Mesenteric fat pad (tissue), 1 donor: ENCODE data around the gene MDFI. TPM values are rescaled to one million over a fixed set of nuclear protein-coding genes. Genes with fewer than 3 reads are reported as not detected.
"Not testable (repeated sequence)": the region's sequence is repeated elsewhere in the genome, so short reads cannot be mapped to it uniquely, and the experiment has no call there.

Source experiments
- DNase-seq: peaks from one replicate; pipeline ENCODE4 v3.0.0-alpha.2; 2020; ENCODE audit warnings: low spot score
- total RNA-seq: library from RNA; stranded (reverse); fragmentation: NEBNext Ultra II Directional; extraction: Animal tissue kit (Norgen Biotek cat#: 25700); gene quantifications from one replicate; pipeline ENCODE4 v1.2.1, GENCODE V29; 2021
- donor health status: DM: yes; HTN: yes; CAD: no.

Gene MDFI
- total RNA-seq, 1 donor from 2014 or later = 21.7 TPM

DNA sequence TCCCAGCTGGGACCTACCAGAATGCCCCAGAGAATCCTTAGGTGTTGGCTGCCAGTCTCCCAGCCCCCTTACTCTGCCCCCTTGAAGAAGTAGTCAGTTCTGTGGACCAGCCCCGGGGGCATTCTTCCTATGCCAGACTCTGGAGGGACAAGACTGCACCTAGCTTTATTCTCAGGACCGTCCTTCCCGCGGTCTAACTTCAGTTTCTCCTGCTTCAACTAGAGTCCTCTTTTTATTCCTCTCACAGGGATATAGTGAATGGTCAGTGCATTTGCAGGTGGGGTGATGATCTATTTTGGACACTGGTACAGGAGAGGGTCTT, 35.9 kb upstream of the MDFI start:
- no peak for DNase-seq

DNA sequence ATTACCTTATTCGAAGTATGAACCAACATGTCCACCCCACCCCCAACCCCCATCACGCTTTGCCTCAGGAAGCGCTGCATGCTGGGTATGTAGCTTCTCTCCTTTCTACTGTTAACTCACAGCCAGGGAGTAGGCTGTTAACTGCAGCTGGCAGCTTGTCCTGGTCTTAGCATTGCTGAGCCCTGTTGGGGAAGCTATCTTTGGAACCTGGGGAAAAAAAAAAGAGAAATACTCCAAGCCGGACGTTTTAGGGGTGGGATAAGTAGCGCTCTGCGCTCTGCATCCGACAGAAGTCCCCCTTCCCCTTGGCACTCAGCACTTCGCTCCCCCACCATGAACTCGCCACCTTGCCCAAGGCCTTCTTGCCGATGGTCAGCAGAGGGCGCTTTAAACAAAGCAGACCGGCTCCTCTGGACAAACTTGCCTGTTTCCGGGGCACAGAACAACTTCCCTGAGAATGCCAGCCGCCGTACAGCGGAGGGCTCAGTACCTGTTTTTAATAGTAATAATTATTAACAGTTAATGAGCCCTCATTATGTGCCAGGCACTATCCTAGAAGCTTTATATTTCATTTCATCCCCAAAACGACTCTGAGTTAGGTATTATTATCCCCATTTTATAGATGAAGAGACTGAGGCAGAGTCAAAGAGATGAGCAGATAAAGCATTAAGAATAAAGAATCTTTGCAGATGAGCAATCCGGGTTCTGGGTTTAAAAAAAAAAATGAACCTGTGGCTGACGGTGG, 35.2 kb upstream of the MDFI start:
- no peak for DNase-seq

DNA sequence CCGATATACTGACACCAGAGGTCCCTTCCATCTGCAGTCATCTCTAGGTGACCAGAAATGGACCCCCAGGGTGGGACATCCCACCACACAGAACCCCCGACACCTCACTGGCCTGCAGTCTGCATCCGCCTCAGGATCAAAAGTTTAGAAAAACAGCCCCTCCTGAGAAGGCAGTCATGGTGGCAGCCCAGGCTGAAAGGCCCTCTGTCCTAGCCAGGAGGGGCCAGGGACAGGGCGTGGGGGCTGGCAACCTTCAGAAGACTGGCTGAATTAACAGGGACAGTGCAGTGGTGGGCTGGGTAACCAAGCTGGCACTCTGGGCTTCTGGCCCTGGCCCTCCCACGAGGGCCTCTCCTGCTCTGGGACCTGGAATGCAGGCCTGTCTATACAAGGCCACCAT, 34.3 kb upstream of the MDFI start:
- DNase-seq = no peak

DNA sequence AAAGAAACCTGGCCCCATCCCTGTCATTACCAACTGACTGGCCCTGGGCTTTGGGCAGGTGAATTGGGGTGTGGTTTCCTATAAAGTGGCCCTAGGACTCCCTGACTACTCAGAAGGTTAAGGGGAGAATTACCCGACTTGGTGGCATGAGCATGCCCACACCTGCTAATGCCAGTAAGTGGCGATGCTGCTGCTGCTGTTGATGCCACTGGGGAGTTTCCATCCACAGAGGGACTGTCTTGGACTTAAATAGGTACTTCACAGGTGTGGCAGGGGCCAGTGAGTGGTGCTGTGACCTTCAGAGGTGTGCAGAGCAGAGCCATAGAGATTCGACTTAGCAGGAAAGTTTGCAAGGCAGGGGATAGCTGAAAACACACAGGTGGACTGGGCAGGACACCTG, 32.6 kb upstream of the MDFI start:
- no peak for DNase-seq

DNA sequence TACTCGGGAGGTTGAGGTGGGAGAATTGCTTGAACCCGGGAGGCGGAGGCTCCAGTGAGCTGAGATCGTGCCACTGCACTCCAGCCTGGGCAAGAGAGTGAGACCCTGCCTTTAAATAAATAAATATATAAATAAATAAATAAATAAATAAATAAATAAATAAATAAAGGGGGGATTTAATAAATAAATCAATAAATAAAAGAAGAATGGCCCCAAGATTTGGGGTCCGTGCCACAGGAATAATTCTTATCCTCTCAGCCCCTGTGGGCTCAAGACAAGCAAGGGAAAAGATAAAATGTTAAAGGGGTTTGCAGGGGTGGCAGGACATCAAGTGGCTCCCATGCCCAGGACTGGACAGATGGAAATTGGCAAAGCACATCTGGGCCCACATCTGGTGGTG, 31.2 kb upstream of the MDFI start:
- DNase-seq = no peak

DNA sequence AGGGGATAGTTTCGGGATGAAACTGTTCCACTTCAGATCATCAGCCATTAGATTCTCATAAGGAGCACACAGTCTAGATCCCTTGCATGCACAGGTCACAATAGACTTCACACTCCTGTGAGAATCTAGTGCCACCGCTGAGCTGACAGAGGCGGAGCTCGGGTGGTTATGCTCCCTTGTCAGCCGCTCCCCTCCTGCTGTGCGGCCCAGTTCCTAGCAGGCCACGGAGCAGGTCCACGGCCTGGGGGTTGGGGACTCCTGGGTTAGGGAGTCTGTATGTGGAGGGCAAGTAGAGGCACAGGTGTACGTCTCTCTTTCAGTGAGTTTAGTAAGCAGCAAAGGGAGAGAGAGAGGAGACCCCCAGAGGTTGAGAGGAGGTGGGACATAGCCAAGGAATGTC, 30.5 kb upstream of the MDFI start:
- DNase-seq = no peak

DNA sequence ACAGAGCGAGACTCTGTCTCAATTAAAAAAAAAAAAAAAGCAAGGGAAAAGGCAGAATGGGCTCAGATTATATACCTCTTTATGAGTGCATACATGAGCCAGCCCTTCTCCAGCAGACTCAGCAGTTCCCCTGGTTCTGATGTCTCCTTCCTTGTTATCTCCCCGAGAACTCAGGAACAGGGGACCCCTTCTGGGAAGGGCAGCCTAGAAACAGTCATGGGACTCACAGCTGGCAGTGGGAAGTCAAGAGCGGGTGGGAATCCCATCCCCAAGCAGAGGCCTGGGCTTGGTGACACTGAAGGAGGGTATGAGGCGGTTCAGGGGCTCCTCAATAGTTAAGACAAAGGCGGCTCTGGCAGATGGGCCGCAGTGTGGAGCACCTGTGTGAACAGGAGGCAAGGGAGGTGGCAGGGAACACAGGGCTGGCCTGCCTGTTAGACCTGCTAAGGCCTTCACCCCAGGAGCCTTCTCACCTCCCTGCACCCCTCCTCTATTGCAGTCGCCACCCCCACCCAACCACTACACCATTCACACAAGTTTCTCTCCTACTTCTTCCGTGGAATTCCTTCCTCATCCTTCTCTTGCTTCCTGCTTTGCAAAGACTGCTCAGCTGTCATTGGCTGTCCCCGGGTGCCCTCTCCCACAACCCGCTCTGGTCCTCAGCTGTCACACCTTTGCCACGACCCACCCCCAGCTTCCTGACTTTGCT, 29.7 kb upstream of the MDFI start:
- DNase-seq = no peak

DNA sequence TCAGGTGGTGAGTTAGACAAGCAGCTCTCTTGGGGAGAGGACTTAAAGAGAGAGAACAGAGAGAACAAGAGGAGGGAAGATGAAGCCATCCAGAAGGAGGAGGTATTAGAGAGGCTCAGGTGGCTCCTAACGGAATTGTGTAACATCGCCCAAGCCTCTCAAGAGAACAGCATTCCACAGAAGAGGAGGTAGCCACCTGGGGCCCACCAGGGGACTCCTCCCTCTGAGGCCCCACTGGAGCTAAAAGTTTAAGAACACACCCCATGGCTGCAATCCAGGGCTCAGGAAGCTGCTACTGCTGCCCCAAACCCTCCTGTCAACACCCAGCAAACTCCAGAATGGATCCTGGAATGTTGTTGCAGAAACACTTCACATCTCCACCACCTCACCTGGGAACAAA, 23.6 kb upstream of the MDFI start:
- no peak for DNase-seq

DNA sequence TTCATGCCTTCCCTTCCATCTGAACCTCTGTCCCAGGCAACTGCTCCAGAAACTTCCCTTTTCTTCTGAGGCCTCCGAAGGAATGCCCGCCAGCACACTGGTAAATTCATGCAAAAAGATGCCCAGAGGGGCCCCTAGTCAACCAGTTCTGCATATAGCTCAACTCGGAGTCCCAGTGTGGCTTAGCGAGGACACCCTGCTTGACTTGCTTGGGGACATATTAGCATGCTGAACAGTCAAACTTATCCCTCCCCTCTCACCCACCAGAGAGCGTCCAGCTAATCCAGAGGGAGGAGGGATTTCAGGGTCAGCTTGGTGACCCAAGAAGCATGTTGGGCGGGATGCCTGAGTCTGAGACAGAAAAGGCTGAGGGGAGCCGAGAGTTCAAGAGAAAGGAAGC, 23.0 kb upstream of the MDFI start:
- DNase-seq = no peak

DNA sequence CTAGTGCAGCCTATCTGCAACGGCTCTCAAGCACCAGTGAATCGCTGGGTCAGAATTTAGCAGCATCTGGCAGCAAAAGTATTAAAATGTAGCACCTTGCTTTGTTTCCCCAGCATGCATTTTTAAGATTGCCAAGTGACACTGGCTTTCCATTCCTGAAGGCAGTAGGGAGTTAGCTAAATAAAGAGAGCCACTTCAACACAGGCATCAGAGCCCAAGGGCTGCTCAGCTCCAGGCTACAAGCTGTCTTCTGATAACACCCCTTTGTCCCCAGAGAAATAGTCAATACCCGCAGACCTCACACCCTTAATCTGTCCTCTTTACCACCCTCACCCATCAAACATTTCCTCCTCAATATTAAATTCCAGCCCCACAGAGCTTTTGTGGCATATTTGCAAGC, 19.7 kb upstream of the MDFI start:
- no peak for DNase-seq

DNA sequence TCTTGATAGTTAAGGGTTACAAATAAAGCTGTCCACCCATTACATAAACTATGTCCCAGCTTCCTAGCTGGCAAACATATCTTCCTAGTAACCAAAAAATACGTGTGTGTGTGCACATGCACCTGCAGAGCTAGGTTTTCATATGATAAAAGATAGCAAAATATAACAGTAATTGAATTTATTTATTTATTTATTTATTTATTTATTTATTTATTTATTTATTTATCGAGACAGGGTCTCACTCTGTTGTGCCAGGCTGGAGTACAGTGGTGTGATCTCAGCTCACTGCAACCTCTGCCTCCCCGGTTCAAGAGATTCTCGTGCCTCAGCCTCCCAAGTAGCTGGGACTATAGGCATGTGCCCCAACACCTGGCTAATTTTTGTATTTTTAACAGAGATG, 19.1 kb upstream of the MDFI start:
- DNase-seq = not testable (repeated sequence)

DNA sequence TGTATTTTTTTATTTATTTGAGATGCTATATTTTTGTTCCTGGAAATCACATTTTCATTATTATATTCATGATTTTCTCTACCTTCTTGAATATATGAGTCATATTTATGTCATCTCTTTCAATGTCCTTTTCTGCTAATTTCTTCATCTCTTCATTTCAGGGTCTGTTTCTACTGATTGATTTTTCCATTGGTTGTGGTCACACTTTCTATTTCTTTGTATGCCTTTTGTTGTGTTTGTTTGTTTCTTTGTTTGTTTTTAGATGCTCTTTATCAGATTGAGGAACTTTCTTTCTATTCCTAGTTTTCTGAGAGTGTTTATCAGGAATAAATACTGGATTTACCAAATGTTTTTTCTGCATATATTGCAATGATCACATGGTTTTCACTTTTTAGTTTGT, 16.9 kb upstream of the MDFI start:
- DNase-seq = no peak

DNA sequence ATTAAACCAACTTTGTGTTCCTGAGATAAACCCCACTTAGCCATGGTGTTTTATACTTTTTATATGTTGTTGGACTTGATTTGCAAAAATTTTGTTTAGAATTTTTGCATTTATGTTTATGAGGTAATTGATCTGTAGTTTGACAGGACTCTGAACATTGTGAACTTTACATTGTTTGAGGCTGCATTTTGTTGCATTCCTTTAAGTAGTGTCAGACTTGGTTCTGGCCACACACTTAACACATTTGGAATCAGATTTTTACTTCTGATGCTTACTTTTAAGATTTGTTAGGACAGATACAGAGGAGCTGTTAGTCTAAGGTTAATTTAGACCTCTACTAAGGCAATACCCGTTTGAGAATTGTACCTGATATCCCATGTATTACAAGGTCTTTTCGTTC, 16.5 kb upstream of the MDFI start:
- no peak for DNase-seq

DNA sequence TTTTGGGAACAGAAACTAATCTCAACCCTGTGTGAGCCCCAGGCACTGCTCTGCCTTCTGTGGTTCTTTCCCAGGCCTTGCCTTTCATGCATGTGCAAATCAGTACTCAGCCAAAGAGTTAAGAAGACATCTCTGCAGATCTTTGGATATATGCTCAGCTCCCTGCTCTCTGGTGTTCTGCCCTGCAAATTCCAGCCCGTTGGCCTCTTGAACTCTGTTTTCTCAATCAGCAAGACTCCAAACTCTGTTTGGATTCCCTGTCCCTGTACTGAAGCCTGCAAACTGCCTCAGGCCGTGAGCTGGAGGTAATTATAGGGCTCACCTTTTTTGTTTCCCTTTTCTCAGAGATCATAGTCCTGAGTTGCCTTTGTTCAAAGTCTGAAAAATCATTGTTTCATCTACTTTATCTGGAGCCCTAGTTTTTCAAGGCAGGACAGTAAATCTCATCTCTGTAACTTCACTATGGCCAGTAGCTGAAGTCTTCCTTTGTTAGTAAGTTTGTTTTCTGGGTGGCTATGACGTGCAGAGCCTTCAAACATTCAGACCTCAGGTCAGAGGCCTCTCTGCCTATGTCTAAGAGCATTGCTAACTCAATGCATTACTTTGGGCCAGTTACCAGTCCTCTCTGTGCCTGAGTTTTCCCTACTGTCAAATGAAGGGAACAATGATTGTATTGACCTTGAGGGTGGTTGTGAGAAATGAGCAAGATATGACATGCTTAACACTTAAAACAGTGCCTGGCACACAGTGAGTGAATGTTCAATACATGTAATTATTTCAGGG, 15.9 kb upstream of the MDFI start:
- DNase-seq = no peak

DNA sequence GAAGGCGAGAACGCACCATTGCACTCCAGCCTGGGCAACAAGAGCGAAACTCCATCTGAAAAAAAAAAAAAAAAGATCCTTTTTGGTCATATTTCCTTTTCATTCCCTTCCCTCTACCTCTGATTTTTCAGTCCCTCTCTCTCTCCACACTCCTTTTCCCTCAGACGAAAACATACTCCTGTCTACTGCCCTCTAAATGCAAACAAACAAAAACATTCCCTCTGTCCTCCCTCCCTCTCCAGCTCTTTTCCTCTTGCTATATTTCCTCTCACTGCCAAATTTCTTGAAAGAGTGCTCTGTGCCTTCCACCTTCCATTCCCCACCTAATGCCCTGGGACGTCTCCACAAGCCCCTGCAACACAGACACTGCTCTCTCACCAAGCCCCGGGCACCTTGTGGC, 14.9 kb upstream of the MDFI start:
- DNase-seq = no peak

DNA sequence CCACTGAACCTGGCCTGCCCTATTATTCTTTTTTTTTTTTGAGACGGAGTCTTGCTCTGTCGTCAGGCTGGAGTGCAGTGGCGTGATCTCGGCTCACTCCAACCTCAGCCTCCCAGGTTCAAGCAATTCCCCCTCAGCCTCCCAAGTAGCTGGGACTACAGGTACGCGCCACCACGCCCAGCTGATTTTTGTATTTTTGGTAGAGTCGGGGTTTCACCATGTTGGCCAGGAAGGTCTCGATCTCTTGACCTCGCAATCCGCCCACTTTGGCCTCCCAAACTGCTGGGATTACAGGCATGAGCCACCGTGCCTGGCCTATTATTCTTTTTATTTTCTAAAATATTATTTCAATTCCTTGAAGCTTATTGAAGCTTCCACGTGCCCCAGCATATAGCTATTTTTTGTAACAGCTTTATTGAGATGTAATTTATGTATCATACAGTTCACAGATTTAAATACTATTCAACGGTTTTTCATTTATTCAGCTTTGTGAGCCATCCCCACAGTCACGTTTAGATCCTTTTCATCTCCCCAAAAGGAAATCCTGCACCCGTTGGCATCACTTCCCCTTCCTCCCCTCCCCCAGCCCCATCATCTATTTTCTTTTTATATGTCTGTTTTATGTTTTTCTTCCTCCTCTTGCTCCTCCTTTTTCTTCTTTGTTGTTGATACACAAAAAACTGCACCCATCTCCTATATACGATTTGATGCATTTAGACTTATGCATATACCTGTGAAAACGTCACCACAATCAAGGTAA, 13.5 kb upstream of the MDFI start:
- DNase-seq = no peak

DNA sequence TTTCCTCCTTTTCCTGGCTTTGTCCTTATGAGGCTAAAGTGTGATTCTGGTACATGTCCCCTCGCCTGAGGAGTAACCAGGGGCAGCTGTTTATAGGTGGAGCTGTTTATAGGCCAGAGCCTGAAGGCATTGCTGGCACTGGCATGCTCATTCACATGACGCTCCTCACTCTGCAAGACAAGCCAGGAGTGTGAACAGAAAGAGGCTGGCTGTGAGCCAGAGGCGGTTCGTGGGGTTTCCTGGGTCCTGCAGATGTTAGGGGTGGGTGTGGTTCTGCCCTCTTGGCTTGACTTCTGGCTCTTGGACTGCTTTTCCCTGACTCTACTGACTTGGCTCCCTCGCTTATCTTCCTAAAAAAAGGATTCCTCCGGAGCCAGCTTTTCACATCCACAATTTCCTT, 12.8 kb upstream of the MDFI start:
- DNase-seq = no peak

DNA sequence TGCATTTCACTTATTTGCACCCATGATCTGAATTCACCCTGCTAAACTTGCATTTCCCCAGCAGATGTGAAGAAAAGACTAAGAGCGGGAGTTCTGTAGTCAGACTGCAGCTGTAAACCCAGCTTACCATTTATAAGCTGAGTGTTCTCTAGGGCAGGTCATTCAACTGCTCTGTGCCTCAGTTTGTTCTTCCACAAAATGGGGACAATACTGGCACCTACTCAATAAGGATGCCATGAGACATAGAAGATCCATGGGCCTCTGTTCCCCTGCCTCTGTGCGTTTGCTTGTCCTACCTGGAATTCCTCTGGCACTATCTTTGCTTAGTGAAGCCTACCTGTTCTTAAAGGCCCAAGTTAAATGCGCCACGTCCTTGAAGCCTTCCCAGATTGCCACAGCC, 12.2 kb upstream of the MDFI start:
- DNase-seq = no peak

DNA sequence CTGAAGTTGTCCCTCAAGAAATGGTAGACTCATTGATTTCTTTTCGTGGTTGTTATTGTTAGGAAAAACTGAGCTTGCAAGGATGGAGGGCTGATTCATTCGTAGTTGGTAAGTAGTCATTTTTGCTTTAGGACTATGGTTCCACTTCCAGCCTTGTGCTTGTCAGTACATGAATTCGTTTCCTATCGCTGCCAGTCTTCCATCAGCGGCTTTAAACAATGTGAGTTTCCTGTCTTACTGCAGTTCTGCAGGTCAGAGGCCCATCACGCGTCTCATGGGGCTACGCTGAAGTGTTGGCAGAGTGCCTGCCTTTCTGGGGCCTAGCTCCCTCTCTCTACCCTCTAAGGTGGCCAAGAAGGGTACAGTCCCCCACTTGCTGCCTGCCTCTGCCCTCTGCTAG, 11.4 kb upstream of the MDFI start:
- DNase-seq = no peak

DNA sequence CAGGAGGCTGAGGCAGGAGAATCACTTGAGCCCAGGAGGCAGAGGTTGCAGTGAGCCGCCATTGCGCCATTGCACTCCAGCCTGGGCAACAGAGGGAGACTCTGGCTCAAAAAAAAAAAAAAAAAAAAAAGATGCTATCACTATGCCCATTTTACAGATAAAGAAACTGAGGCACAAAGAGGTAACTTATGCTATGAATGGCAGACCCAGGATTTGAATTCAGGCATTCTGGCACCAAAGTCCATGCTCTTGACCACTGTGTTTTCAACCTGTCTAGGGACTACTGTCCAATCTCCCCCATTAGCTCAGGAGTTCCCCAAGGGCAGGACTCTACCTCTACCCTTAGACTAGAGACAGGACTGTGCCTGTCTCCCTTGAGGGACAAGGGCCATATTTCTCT, 9.1 kb upstream of the MDFI start:
- no peak for DNase-seq

DNA sequence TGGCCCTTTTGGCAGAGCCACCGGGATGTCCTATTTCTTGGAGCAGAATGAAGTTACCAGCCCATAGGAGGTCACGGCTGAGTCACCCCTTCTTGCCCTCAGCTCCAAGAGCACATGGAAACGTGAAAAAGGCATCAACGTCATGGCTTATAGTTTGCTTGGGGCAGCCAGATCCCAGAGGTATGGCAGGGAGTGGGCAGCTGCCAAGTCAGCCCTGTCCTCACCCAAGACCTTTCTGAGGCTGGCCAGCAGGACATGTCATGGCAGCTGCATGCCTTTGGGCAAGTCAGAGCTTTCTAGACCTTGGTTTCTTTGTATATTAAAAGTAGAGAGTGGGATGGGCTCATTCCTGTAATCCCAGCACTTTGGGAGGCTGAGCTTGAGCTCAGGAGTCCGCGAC, 8.2 kb upstream of the MDFI start:
- DNase-seq = no peak

DNA sequence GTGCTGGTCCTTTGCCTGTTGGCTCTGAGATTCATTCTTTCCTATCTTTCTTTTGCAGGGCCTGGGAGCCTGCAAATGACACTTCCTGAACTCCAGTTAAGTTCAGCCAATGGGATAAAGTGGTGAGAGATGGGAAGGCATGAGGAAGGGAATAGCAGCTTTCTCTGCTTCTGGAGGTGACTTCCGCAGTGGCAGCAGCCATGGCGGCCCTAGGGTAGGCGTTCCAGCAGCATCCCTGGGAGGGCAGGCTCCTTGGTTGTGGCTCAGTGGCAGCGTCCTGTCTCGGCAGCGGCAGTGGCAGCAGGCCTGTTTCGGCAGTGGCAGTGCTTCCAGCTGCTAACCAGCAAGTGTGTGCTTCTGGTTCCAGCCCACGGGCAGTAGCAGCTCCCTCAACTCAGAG, 7.3 kb upstream of the MDFI start:
- DNase-seq = no peak
